Stimulated activated CD8-positive, alpha-beta memory T cell treated with anti-CD3 and anti-CD28 coated beads, Interleukin-12 subunit alpha, Interleukin-12 subunit beta, amount 100 ng/mL, for 1 hour (primary cell): ENCODE data around the gene DRAM2.
"Not testable (repeated sequence)": the region's sequence is repeated elsewhere in the genome, so short reads cannot be mapped to it uniquely, and the experiment has no call there.

Experiments used
- DNase-seq: peaks from one replicate; pipeline ENCODE4 v3.0.0-alpha.2; 2020; ENCODE audit warnings: low read depth

Gene DRAM2

DNA sequence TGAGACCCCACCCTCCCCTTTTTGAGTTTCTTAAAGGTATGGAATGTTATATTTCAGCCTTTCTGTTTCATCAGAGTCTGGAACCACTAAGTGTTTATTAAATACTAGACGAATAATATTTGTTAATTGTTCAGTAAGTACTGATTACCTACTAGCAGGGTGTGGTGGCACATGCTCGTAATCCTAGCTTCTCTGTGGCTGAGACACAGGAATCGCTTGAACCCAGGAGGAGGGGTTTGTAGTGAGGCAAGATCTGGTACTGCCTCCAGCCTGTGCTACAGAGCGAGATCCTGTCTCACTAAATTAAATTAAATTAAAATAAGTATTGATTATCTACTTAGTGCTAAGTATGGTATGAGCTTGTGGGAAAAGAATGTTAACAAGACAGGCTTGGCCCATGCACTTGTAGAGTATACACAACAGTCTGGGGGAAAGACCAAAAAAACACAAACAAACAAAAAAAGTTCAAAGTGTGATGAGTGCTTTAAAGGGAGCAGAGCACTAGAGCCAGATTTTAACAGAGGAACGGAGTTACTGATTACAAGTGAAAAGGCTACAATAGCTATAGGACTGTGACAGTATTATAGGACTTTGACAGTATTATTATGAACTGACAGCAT, 2.6 kb upstream of the DRAM2 start:
- DNase-seq = no peak

DNA sequence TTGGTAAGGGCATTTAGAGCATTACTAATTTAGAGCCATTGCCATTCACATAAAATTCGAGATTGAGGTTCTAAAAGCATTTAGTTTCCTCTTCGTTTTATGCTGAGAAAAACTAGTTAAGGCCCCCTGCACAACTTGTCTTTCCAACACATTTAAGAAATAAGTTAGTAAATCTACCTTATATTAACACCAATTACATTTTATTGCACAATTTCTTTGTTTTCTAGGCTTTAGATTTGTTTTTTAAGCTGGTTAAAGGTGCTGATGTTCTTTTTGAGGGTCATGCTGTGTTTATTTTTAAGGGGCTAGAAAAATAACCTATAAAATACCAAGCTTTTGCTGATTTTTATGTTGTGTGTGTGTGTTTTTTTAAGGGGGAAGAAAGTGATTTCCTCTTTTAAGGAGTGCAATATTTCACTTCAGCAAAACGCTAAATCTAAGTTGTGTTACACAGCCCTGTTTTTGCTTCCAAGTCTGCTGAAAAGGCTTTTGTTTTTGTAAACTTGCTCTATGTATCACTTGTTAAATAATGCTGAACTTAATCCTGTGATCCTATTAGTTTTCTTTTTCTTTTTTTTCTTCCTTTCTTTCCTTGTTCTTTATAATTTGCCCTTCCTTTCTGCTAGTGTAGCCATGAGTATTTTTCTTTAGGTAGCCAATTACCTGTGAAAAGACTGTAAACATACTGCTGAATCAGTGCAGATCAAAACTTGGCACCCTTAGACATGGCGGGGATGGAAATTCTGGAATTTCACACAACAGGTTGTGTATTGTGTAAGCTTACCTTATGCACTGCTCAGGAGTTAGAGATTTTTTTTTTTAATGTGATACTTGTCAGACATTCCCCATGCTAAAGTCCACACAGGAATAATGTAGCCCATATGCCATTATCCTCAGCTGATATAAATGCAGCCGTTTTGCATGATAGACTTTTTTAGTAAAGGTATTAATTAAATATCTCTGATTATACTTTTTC, 1.6 kb upstream of the DRAM2 start:
- no peak for DNase-seq

DNA sequence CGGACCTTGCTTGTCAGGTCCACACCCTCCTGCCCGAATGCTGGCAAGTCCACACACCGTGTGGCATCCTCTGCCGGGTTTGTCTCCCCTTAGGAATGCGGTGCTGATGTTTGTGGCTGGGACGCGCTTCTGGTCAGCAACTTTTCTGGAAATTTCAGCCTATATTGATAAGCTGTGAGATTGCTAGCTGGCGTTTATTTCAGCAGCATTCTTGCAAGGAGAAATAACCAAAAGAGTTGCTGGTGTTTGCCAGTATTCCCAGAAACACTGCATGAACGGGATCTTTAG, 731 bp upstream of the DRAM2 start:
- no peak for DNase-seq

DNA sequence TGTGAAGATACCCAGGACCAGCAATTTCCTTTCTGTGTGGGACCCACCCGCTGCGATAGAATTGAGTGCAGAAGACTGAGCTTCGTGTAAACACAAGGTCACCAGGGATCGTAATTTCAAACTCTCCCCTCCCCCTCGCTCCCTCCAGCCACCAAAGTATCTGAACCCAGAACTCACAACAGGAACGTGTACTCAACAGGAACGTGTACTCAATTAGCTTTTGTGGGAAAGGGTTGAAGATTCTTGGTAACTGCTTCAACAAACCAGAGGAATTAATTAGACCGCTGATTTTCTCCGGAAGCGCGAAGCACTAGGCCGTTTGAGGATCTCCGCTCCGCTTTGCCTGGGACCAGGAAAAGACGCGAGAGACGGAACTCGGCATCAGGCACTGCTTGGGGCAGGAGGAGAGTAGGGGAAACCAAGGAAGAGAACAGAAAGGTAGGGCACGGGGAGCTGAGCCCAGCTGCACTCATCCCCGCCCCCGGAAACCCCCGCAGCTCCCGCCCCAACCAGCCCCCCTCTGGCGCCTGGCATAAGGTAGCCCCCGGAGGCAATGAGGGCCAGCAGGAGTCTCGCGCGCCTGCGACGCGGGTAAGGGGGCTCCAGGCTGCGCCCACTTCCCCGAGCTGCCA, 453 bp downstream of the DRAM2 start:
- DNase-seq = no peak

DNA sequence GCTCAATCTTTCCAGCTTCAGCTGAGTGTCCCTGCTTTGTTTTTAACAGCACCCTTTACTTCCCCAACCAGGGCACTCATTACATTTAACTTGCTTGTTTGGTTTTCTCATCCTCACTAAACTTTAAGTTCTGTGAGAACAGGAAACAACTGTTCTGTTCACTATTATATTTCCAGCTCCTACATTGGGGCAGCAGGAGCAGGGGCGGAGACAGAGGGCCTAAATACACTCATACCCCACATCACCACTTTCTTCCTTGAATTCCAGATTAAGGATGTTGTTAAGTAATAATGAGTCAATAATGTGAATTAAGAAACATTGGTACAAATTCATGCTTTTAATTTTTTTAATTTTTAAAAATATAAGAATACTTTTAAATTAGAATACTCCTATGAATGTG, 6.0 kb downstream of the DRAM2 start:
- DNase-seq = no peak

- no peak for DNase-seq
These were observed 8.2 kb downstream of the DRAM2 start for GRCh38 chr1:111131693-111132092.

DNA sequence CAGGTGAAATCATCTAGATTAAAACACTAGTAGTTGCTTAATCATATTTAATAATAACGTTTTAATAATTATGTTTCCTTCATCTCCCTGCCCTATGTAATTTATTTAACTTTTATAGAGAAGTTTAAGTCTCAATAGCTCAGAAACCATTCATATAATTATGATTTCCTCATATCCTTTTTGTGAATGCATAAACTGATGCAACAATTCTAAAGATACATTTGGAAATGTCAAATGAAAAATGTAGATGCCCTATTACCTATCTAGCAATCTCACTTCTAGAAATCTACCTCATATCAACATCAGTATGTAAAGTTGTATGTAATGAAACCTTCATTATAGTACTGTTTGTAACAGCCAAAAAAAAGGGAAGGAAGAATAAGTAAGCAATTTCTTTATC, 10.5 kb downstream of the DRAM2 start:
- DNase-seq = no peak

DNA sequence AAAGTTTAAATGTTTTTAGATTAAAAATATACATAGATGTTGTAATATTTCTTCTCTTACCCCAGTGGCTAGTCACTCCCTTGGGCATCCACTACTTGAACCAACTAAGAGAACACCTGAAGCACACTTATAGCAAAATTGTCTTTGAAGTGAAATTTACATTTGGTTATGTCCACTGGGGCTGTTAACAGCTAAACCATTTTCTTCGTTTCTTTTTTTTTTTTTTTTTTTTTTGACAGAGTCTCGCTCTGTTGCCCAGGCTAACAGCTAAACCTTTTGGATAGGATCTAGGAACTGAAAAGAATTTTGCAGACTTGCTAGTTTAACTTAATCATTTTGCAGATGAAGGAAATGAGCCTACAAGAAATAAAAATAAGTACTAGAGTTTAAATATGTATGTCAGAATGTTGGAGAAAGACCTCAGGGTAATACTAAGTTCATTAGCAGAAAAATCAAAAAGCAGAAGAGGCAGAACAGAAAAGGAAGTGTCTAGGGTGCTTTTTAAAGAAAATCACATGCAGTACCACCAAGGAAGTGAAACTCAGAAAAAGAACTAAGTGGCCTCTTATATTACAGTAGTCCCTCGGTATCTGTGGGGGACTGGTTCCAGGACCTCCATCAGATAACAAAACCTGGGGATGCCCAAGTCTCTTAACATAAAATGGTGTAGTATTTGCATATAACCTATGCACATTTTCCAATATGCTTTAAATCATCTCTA, 11.8 kb downstream of the DRAM2 start:
- DNase-seq = no peak

GRCh38 chr1:111126354-111126753, 13.5 kb downstream of the DRAM2 start:
- DNase-seq = no peak

- DNase-seq = no peak
These were observed 23.4 kb downstream of the DRAM2 start for GRCh38 chr1:111116496-111116895.

- DNase-seq = no peak
These were observed 29.5 kb downstream of the DRAM2 start for GRCh38 chr1:111110197-111110899.

GRCh38 chr1:111104981-111105380, 34.9 kb downstream of the DRAM2 start:
- DNase-seq = no peak

DNA sequence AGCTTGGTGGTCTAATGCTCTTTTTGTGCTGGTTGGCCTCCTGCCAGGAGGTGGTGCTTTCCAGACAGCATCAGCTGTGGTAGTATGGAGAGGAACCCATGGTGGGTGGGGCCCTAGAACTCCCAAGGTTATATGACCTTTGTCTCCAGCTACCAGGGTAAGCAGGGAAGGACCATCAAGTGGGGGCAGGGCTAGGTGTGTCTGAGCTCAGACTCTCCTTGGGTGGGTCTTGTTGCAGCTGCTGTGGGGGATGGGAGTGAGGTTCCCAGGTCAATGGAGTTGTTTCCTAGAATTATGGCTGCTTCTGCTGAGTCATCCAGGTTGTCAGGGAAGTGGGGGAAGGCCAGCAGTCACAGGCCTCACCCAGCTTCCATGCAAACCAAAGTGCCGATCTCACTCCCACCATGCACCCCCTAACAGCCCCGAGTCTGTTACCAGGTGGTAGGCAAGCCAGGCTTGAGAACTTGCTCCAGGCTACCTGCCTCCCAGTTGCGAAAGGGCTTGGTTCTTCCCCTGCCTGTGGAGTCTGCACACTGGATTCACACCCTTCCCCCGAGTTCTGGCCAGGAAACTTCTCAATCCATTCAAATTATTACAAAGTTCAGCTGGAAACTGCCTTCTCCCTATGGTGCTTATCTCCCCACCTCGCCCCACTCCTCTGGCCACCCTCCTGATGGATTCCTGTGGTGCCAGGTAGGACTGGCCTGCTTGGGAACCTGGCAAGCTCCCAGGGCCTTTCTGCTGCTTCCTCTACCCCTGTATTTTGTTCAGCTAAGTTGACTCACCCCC, 37.8 kb downstream of the DRAM2 start:
- no peak for DNase-seq

GRCh38 chr1:111099289-111099688, 40.6 kb downstream of the DRAM2 start:
- no peak for DNase-seq

- no peak for DNase-seq
These were observed 42.4 kb downstream of the DRAM2 start for GRCh38 chr1:111097356-111098099.

- not testable (repeated sequence) for DNase-seq
These were observed 44.5 kb downstream of the DRAM2 start for GRCh38 chr1:111095421-111095820.

DNA sequence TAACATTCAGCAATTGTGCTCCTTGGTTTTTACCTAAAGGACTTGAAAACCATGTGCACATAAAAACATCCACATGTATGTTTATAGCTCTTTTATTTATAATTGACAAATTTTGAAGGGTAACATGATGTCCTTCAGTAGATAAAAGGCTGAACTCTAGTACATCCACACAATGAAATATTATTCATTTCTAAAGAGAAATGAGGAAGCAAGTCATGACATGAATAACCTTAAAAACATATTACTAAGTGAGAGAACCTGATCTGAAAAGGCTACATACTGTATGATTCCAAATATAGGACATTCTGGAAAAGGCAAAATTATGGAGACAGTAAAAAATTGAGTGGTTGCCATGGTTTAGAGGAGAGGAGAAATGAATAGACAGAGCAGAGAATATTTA, 50.3 kb downstream of the DRAM2 start:
- DNase-seq = no peak

DNA sequence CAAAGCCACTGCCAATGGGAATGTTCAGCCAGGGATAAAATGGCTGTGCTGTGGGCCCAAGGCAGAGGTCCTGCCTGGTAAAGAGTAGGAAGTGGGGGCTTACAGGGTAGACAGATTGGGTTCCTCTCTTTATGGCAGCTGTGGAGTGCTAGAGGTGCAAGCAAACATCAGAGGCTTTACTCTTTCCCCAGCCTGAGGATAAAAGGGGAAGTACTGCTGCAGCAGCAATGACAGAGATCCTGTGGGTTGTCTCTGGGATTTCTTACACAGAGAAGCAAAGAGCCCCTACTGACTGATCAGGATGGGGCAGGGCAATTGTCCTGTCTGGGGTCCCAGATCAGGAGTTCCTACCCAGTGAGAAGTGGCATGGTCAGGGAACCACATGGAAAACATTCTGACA, 54.2 kb downstream of the DRAM2 start:
- DNase-seq = no peak

DNA sequence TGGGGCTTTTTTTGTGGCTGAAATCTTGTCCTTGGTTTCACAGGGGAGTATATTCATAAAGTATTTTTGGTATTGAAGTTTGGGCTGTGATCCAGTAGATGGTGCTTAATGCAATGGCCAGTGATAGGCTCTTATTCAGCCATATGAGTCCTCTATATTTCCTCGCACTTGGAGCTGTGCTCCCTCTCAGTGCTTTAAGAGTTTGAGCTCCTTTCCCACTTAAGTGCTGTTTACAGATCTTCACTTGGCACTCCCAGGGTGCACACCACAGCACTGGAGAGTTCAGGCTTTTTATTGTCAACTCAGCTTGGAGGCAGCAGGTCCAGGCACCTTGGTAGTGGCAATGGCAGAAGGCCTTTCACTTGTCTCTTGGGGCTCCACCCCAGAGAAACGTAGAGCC, 54.9 kb downstream of the DRAM2 start:
- DNase-seq = no peak

DNA sequence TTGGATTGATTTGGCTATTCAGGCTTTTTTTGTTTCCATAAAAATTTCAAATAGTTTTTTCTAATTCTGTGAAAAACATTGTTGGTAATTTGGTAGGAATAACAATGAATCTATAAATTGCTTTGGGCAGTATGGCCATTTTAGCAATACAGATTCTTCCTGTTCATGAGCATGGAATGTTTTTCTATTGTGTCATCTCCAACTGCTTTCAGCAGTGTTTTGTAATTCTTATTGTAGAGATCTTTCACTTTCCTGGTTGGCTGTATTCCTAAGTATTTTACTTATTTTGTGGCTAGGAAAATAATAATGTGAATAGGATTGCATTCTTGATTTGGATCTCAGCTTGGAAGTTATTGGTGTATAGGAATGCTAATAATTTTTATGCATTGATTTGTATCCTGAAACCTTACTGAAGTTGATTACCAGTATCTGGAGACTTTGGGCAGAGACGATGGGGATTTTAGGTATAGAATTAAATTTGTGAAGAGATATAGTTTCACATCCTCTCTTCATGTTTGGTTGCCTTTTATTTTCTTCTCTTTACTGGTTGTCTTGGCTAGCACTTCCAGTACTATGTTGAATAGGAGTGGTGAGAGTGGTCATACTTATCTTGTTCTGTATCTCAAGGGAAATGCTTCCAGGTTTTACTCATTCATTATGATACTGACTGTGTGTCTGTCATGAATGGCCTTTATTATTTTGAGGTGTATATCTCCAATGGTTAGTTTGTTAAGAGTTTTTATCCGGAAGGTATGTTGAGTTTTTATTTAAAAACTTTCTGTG, 57.3 kb downstream of the DRAM2 start:
- DNase-seq = no peak
